Stimulated activated CD8-positive, alpha-beta memory T cell treated with anti-CD3 and anti-CD28 coated beads, Interleukin-12 subunit alpha, Interleukin-12 subunit beta, amount 100 ng/mL, for 4 hours (primary cell): Measurements from ENCODE around the gene RIOX2.
"Not testable (repeated sequence)": the region's sequence is repeated elsewhere in the genome, so short reads cannot be mapped to it uniquely, and the experiment has no call there.

Source experiments
- DNase-seq: peaks from one replicate; pipeline ENCODE4 v3.0.0-alpha.2; 2020; ENCODE audit warnings: low read depth

RIOX2 gene

DNA sequence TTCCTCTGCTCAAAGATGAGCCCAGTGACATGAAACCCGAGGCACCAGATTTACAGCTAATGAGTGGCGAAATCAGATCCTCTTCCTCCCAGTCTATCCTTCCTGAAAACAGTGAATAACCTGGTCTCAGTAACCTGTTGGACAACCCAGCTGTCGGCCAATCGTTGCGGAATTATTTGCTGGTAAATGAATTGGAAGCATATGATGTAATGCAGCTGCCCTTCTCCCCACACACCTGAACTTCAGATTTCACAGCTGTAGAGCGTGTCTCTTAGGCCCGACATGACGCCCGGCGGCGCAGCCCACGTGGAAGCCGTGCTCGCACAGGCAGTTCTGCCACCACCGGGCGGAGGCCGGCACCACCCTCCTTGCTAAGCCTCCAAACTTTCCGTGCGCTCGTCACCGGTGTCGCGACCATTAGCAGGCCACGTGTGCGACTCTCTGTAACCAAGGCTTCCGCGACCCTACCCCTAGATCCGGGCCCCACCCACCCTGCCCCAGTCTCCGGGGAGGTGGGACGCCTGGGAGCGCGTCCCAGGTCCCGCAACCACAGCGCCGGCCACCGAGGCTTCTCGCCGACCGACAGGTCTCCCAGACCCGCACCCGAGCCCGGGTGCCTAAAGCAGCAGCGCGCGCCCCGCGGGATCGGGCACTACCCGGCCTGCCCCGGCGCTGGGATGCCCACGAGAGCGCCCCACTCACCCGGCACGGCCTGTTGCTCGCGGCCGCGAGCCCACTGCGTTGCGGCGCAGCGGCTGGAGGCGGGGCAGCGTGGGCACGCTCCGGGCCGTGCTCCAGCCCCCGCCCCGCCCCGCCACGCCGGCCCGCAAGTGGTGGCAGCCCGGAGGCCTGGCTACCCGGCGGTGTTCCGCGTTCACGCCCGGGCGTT is at the start of gene RIOX2:
RIOX2 (minus strand) TSS at position 753 of the 889 bp plus-strand sequence. CDS start 4,838 bp downstream, outside the sequence.
- DNase-seq, result peak; percentile 63

GRCh38 chr3:98020412-98020811 is 48.2 kb upstream of the RIOX2 start:
- DNase-seq, result no peak

DNA sequence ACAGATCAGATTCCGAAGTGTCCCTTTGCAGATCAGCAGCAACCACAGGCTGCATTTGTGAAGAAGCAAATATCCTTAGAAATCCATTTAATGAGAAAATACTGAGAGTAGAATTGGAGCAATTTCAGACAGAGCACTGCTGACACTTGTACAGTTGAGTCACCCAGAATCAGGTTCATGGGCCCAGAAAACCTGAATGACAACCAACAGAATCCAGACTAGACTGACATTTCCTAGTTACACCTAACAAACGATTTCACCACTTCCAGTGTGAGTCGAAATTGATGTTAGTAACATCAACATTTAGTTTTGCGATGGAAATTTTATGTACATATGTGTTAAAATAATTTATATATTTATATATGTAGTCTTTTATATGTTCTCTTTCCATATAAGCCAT is 46.1 kb upstream of the RIOX2 start:
- DNase-seq, result no peak

DNA sequence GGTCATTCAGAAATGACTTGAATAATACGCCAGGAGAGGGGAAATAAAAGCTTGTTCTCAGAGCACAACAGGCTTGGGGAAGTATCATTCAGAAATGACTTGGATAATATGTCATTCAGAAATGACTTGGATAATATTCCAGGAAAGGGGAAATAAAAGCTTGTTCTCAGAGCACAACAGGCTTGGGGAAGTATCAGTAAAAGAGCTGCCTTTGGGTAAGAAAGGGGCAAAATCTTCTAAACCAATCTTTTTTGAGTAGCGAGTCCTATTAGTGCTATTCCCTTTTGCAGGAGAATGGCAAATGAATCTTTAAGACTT is 42.0 kb upstream of the RIOX2 start:
- DNase-seq, result no peak

- DNase-seq, result no peak
Observed at GRCh38 chr3:98013411-98014267, 41.4 kb upstream of the RIOX2 start.

GRCh38 chr3:98012979-98013378 is 40.7 kb upstream of the RIOX2 start:
- DNase-seq, result no peak

- not testable (repeated sequence) for DNase-seq
Observed at GRCh38 chr3:98010883-98011449, 38.7 kb upstream of the RIOX2 start.

GRCh38 chr3:98010194-98010882 is 38.1 kb upstream of the RIOX2 start:
- DNase-seq, result no peak

DNA sequence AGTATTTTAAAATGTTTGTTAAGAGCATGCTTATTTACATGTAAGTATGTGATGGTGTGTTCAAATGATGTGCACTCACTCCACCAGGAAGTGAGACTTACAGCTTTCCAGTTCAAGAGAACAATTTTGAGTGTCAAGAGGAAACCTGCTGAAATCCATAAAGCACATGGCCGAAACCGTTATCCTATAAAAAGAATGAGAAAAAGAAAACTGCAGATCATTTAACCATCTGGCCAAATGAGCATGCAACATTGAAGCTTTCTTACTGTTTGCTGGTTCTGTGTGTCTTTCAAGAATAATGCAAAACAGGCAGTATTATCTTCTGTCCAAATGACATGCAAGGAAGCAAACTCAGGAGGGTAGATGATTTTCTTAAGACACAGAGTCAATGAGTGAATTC is 36.6 kb upstream of the RIOX2 start:
- no peak for DNase-seq

GRCh38 chr3:98005438-98005837 is 33.2 kb upstream of the RIOX2 start:
- DNase-seq, result no peak

DNA sequence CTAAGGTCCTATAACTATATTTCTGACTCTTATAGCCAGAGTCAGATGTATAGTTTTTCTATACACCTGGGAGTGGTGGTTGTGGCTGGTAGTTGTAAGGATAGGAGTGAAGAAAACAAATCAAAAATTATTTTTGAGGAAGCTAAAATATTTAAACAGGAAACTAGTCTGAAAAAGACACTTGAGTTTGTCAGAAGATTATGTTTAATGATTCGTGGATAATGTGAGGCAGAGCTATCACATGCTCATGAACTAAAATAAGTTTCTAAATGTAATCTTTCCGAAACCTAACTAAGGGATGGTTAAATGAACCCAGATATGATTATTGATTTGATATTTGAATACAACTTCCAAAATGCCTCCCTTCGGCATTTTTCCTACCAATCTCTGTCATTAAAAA is 32.5 kb upstream of the RIOX2 start:
- no peak for DNase-seq

GRCh38 chr3:98003306-98003969 is 31.2 kb upstream of the RIOX2 start:
- no peak for DNase-seq

DNA sequence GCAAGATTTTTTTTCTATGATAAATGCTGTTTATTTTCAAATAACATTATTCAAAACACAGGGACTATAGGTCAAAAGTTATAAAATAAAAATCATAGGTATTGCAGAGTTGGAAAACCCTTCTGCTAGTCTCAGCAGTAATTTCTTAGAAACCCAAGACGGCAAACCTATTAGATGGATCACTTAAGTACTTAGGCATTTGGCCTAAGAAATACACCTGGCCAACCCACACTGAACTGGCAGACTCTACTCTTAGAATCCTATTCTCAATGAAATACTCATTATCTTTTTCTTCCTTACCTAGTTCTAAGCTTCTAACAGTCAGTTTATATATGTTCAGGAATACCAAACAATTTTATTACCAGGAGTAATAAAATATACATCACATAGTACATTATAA is 30.5 kb upstream of the RIOX2 start:
- DNase-seq, result no peak

DNA sequence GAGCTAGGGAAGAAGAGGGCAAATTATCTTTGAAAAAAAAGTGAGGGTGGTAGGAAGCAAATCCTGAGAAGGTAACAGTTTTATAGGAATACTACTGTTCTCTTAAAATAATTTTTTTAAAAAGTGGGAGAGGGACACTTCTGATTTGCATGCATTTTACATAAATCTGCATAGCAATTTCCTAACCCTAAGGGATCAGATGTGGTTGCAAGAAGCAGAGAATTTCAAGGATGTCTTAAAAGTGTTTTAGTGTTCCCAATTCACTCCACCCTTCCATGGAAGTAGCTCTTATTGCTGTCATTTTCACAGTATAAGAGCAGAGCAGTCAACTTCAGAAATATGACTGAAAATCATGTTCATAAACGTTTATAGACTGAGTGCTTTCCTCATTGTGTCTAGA is 27.8 kb upstream of the RIOX2 start:
- DNase-seq, result no peak

- no peak for DNase-seq
Observed at GRCh38 chr3:97999103-97999502, 26.9 kb upstream of the RIOX2 start.

DNA sequence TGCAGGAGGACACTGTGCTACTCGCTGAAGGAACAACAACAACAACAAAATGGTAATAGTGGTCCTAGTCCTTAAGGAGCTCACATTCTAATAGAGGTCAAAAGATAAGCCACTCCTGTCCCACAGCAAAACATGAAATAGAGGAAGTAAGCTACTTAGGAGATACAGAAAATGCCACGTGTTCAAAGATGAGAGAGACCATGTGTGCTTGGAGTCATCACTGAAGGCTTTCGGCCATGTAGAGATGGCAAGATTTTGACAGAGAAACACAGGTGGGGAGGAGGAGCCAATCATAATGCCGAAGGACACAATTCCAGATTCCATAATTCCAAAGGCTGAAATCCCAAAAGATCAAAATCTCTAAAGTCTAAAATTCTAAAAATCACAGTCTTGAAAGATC is 24.8 kb upstream of the RIOX2 start:
- DNase-seq, result no peak

GRCh38 chr3:97994328-97994945 is 22.2 kb upstream of the RIOX2 start:
- no peak for DNase-seq

DNA sequence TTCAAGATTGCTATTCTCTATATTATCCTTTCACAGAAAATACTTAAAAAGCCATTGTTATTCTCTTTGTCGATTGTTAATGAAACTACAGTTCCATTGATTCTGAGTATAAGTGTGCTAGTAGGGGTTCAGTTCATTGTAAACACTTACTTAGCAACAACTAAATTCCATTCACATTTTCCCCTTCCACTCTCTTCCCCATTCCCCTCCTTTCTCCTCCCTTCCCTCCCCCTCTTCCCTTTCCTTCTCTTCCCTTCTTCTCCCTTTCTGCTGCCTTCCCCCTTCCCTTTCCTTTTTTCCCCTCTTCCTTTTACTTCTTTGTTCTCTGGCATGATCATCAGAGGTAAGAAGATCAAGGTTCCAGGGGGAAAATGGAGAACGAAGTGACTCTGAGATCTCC is 21.3 kb upstream of the RIOX2 start:
- no peak for DNase-seq

DNA sequence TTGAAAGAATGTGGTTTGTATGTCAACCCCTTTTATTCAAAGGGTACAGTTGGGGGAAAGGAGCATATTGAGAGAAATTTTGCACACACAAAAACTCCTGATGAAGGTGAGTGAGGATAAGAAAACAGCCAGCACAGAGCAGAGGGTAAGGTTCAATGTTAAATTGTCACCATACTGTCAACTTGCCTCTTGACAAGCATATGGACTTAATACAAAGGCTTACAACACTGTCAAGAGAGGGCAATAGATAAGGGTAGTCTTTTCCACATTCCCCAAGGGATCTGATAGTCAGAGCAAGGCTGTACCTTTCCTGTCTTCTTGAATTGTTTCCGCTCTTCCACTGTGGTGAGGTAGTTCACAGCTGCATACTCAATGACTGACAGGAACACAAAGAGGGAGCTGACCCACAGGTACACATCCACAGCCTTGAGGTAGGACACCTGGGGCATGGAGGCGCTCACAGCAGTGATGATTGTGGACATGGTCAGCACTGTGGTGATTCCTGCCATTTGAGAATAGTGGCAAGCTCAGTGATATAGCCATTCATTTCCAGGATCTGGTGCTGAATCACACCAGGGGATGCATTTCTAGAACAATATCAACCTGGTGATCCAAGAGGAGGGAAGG is 20.4 kb upstream of the RIOX2 start:
- no peak for DNase-seq

DNA sequence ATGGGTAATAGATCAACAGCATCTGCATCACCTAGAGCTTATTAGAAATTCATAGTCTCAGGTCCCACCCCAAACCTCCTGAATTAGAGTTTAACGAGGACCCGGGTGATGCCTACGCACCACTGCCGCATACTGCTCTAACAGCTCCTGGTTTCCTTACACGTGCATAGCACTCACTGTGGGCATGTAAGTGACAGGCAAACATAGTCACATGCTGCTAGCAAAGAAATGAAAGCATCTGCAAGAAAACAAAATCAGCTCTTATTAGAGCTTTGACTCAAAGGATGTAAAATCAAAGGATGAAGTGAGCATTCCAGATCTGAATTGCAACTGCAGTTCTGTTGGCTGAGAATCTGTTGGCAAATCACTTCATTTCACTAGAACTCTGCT is 19.1 kb upstream of the RIOX2 start:
- no peak for DNase-seq
